Epidermal melanocyte (primary cell): ENCODE data around the gene MRPL52.

Experiments
- DNase-seq: peaks from one replicate; pipeline ENCODE4 v3.0.0; 2011; ENCODE audit warnings: low spot score; ENCODE audit not compliant: insufficient read length

Gene MRPL52

DNA sequence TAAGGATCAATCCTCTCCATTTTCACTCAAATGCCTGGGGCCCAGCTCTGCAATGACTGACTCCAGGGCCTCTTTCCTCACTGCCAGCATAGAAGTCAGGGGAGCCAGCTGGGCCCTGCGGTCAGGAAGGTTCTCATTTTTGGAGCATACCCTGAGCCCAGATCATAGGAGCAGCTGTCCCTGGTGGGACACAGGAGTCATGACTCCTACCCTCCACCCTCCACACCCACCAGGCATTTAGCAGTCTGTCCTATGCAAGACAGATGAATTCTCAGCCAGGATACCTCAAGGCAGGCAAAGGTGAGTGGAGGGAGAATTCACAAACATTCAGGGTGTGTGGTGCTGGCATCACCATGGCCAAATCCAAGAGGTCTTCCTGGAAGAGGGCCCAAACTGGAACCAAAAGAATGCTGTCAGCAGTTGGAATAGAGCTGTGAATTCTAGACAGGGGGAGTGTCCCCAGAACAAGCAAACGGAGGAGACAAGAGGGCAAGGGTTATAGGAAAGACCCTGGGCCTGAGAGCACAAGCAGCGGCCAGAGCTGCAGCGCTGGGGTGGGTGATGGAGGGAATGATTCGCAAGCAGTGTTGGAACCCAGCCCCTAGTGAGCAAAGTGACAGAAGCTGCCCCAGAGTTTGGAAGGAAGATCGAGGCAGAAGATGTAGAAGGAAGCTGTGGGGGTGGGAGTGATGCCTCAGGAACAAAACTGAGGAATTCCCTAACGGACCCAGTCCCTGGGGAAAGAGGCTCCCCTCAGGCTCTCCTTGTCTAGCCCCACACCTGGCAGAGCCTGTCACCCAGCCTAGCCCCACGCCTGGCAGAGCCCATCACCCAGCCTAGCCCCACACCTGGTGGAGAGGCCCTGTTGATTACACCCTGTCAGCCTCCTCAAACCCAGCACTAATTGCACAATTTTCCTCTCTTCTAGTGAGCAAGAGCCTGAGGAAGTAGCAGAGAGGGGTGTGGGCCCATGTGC is 48.9 kb downstream of the MRPL52 start:
- DNase-seq = no peak

GRCh38 chr14:22882064-22882463 is 52.4 kb downstream of the MRPL52 start:
- DNase-seq = no peak

GRCh38 chr14:22882529-22883172 is 53.0 kb downstream of the MRPL52 start:
- no peak for DNase-seq

DNA sequence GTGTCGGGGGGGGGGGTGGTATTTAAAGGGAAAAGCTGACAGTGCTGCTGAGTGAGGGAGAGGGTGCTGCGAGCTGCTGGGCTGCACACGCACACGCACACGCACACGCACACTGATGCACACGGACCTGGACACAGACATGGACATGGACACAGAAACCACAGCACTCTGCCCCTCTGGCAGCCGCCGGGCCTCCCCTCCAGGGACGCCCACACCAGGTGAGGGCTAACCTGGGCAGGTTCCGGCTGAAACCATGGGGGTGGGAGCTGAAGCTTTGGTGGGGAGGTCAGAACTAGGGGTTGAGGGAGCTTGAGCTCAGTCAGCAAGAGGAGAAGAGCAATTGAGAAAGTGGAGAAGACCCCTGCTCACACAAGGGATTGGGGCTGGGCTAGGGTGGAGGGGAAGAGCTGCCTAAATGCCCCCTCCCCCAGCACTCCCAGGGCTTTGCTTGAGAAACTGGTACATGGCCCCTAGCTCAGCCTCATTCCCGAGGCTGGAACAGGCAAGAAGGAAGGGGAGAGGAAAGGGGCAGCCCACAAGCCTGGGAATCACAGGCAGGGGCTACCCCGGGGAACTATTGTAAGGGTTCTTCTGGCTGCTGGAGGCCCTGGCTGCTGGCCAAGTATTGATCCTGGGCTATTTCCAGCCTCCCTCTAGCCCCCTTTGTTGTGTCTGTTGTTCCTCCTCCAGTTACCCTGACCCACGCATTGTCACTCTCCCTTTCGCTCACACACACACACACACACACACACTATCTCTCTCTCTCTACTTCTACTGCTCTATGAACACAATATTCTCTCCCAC is 53.7 kb downstream of the MRPL52 start, which contains the start of gene REM2:
REM2 (plus strand) TSS at position 50 of the 804 bp plus-strand sequence; CDS start at position 116, 66 bp downstream.
- no peak for DNase-seq

DNA sequence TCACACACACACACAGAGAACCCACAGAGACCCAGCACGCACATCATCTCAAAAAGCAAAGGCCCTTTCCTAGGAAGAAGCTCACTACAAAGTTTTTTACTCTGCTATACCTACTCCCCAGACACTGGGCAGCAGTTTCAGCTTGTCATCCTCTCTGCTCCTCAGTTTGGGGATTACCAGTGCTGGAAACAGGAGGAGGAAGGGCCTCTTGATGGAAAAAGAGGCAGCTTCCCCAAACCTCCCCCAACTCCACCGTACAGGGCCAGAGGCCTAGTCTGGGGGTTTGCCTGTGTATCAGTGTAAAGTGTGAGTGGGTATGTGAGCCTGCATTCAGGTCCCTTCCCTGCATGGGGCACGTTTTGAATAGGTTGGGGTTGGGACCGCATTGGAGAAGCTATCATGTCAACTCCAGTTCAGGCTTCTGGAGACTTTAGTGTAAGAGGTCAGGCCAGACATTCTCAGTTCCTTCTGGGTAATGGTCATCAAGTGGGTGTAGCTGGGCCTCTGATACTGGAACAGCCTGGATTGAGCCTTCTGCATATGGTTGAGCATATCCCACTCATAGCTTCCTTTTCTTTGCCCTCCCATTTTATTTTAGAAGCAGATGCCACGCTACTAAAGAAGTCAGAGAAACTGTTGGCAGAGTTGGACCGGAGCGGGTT is 54.5 kb downstream of the MRPL52 start:
- DNase-seq = no peak
